Right lobe of liver (tissue), 6 donors: ENCODE measurements around the gene ADORA1. TPM values are rescaled to one million over a fixed set of nuclear protein-coding genes. Genes with fewer than 3 reads are reported as not detected.

Experiments used
- ATAC-seq, 4 donors: fragments of 200-7000 bp; cut with Tn5 transposase; one replicate each; pipeline ENCODE4 v1.9.1; 2020; ENCODE audit warnings: mild to moderate bottlenecking in 4 of 4, moderate library complexity in 4 of 4
- DNase-seq, 3 donors: peaks; one replicate each; pipeline ENCODE4 v3.0.0-alpha.2; 2020
- H3K27ac ChIP-seq, 3 donors: fragments of 200-600 bp; one replicate each; pipeline ENCODE4 v1.8.0; 2022
- H3K27me3 ChIP-seq, 2 donors: fragments of 200-600 bp; one replicate each; pipeline ENCODE4 v1.8.0; 2022
- H3K36me3 ChIP-seq, 4 donors: fragments of 200-600 bp; sonication (generic) in 1 of 4; one replicate each; pipeline versions ENCODE4 v1.5.1 to v1.8.0; 2017 to 2022; ENCODE audit warnings: control low read depth in 1 of 4
- H3K4me1 ChIP-seq, 4 donors: fragments of 200-600 bp; sonication (generic) in 1 of 4; one replicate each; pipeline versions ENCODE4 v1.5.1 to v1.8.0; 2017 to 2022; ENCODE audit warnings: control low read depth in 1 of 4
- H3K4me3 ChIP-seq, 3 donors: fragments of 200-600 bp; one replicate each; pipeline ENCODE4 v1.8.0; 2022
- H3K9me3 ChIP-seq, 4 donors: fragments of 200-600 bp; sonication (generic) in 1 of 4; one replicate each; pipeline versions ENCODE4 v1.5.1 to v1.8.0; 2017 to 2022; ENCODE audit warnings: control low read depth in 1 of 4
- CTCF ChIP-seq, 4 donors: fragments of 200-600 bp in 3 of 4; fragments of 450-650 bp in 1 of 4; IDR thresholded peaks; one replicate each; pipeline versions ENCODE4 v1.5.1 to v1.8.0; 2016 to 2022; ENCODE audit warnings: antibody characterized with exemption in 4 of 4, mild to moderate bottlenecking in 2 of 4
- POLR2A ChIP-seq: fragments of 450-650 bp; IDR thresholded peaks from one replicate; pipeline ENCODE4 v1.6.1; 2017; ENCODE audit warnings: antibody characterized with exemption, mild to moderate bottlenecking
- WGBS: methylation state at CpG from one replicate; pipeline ENCODE4 v1.1.6; 2018; ENCODE audit warnings: low coverage, low lambda C conversion rate; ENCODE audit not compliant: insufficient coverage; ENCODE audit errors: missing lambda C conversion rate; 5-methylcytosine and 5-hydroxymethylcytosine counted together
- intact Hi-C, 2 donors: fragments of 100-400 bp; cut with DNase I; formaldehyde crosslinking; loops; one replicate each; pipeline versions ENCODE4 v1.11.2 to v1.14.1; 2022
- total RNA-seq, 6 experiments: library from RNA; depleted of rRNA in 2 of 6; stranded (reverse); fragments of >200 nt in 2 of 6; fragmentation: NEBNext Ultra II Directional in 3 of 6; extraction: Animal tissue kit (Norgen Biotek cat#: 25700) in 3 of 6; gene quantifications; one replicate each; pipeline versions ENCODE4 v1.1.0 to v1.2.4, GENCODE V29; 2016 to 2023
- donor health status: DM: no; HTN: yes; CAD: no.
- donor health status: DM: no; HTN: no; CAD: no.
- donor health status: DM: no; HTN: no; CAD: no.
- donor health status: DM: no; HTN: yes; CAD: no.
- donor health status: DM: no; HTN: yes; CAD: no.

The ADORA1 gene
- total RNA-seq, 6 experiments from 2014 or later = 0.31 to 0.78 (median 0.39) TPM; not detected in 1

GRCh38 chr1:203199481-203199815 lies 71.9 kb downstream of the ADORA1 start:
- H3K27me3 ChIP-seq = no peaks in the 10 kb centered on the region
- H3K36me3 ChIP-seq = no peaks in the 10 kb centered on the region
- H3K9me3 ChIP-seq = no peaks in the 10 kb centered on the region
- 100% methylated on average over 1 of the region's 6 CpGs for WGBS
- intact Hi-C loops = no loop called here
- ATAC-seq (no peak), DNase-seq (peak in 1 of 3 donors; percentile 36)
- peaks cover 0 to 23% (median 2%) of the 10 kb centered on the region in 4 donors for H3K4me1 ChIP-seq
- no peak overlapping the region for H3K4me3 ChIP-seq
- peak overlapping the region in 2 of 3 donors; percentile 29 to 72 for H3K27ac ChIP-seq
- TF ChIP-seq CTCF (IDR thresholded peaks at IDR 0.05) = no peak
- TF ChIP-seq POLR2A = no peak

DNA sequence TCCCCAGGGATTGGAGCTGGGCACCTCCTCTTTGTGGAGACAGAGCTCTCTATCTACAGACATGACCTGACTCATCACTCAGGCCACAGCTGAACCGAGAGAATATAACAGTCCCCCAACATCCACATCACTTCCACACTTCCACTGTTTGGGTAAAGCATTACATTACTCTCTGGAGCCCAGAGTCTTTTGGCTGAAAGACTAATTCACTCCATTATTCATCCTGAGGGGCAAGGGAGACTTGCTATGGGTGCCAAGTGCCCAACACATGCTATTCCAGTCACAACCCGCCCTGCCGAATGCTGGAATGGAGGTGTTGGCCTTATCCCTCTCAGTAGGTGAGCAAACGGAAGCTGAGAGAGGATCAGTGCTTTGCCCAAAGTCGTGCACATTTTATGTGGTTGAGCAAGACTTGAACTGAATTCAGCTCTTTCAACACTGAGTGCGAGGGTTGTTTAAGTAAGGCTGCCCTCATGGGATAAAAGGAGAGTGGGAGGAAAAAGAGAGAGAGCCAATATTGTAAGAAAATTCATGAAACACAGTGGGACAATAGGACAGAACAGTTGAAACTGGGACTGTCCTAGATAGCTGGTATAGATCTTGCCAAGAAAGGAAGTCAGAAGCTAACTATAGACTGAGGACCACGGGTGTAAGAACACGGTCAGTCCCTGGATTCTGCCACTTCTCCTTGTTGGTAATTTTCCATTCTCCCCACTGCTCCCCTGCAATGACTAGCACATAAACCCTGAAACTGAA lies 72.5 kb downstream of the ADORA1 start:
- ATAC-seq (peak; percentile 86 to 94 (median 88)), DNase-seq (peak in 1 of 3 donors; percentile 74)
- Histone ChIP-seq H3K4me1 (peaks cover 0 to 23% (median 2%) of the 10 kb centered on the region in 4 donors), H3K4me3 (no peak overlapping the region), H3K36me3 (no peaks in the 10 kb centered on the region), H3K9me3 (no peaks in the 10 kb centered on the region), H3K27me3 (no peaks in the 10 kb centered on the region), H3K27ac (peak overlapping the region; percentile 29 to 72 (median 31))
- intact Hi-C loops = no loop called here
- TF ChIP-seq POLR2A = peak; percentile 38
- no peak for TF ChIP-seq CTCF (IDR thresholded peaks at IDR 0.05)
- WGBS = 22% methylated on average over 8 of the region's 8 CpGs

- 40% methylated on average over 1 of the region's 1 CpG for WGBS
- intact Hi-C loops = no loop called here
- no peaks in the 10 kb centered on the region for H3K9me3 ChIP-seq
- H3K36me3 ChIP-seq = no peaks in the 10 kb centered on the region
- DNase-seq (peak in 1 of 3 donors; percentile 27), ATAC-seq (no peak)
- peaks cover 0 to 23% (median 2%) of the 10 kb centered on the region in 4 donors for H3K4me1 ChIP-seq
- no peak overlapping the region for H3K27ac ChIP-seq
- no peaks in the 10 kb centered on the region for H3K27me3 ChIP-seq
- no peak overlapping the region for H3K4me3 ChIP-seq
- TF ChIP-seq CTCF (IDR thresholded peaks at IDR 0.05) = no peak
- no peak for TF ChIP-seq POLR2A
These were observed 73.4 kb downstream of the ADORA1 start for GRCh38 chr1:203200916-203201315.

GRCh38 chr1:203201516-203202205 lies 74.1 kb downstream of the ADORA1 start:
- Histone ChIP-seq H3K27ac (no peak overlapping the region), H3K36me3 (no peaks in the 10 kb centered on the region), H3K9me3 (no peaks in the 10 kb centered on the region), H3K4me3 (no peak overlapping the region), H3K4me1 (peaks cover 0 to 23% (median 2%) of the 10 kb centered on the region in 4 donors), H3K27me3 (no peaks in the 10 kb centered on the region)
- intact Hi-C loops = no loop called here
- 64% methylated on average over 8 of the region's 10 CpGs for WGBS
- TF ChIP-seq CTCF (IDR thresholded peaks at IDR 0.05) (no peak), POLR2A (no peak)
- no peak for ATAC-seq
- DNase-seq = peak in 1 of 3 donors; percentile 30
